ENCODE data around the gene TEKT1. TPM values are rescaled to one million over a fixed set of nuclear protein-coding genes. Genes with fewer than 3 reads are reported as not detected.

Gene TEKT1
- total and polyA plus RNA-seq, 2 experiments from 2014 or later: not detected

- H2AFZ ChIP-seq: no peak overlapping the region
- H3K4me2 ChIP-seq: no peak overlapping the region
- H3K4me1 Mint-ChIP-seq: no peaks in the 10 kb centered on the region
- ATAC-seq: no peak
- H3K27me3 ChIP-seq (ENCODE audit: insufficient read depth): no peaks in the 10 kb centered on the region
- H3K9me3 Mint-ChIP-seq: peaks cover 27% of the 10 kb centered on the region
- no peak overlapping the region for H3K27ac ChIP-seq (ENCODE audit: low read depth)
- H4K20me1 ChIP-seq (replicated peaks; ENCODE audit: insufficient read depth): no peaks in the 10 kb centered on the region
- H3K27me3 Mint-ChIP-seq (ENCODE audit: insufficient read depth, low read depth, poor library complexity): no peaks in the 10 kb centered on the region
- H3K36me3 Mint-ChIP-seq (ENCODE audit: low read depth): no peaks in the 10 kb centered on the region; the same call in 2 of the 3 replicates
- no peaks in the 10 kb centered on the region for H3K4me1 ChIP-seq (ENCODE audit: insufficient read depth)
- H3F3A ChIP-seq (replicated peaks; ENCODE audit: low read depth): no peaks in the 10 kb centered on the region
- H3K79me2 ChIP-seq (replicated peaks; ENCODE audit: insufficient read depth): no peaks in the 10 kb centered on the region
- H3K27ac Mint-ChIP-seq: no peak overlapping the region
- no peak for DNase-seq (ENCODE audit: low spot score)
- no peak overlapping the region for H3K4me3 ChIP-seq
- TF ChIP-seq NANOG (IDR thresholded peaks at IDR 0.05; ENCODE audit: borderline replicate concordance): no peak
- no peak for TF ChIP-seq ZNF462 (CRISPR knock-in tag; IDR thresholded peaks at IDR 0.05)
- TF ChIP-seq ETS1 (IDR thresholded peaks at IDR 0.05): no peak
- TF ChIP-seq REST (IDR thresholded peaks at IDR 0.05; ENCODE audit: unreplicated experiment): no peak
- no peaks in the 10 kb centered on the region for H3K36me3 ChIP-seq (ENCODE audit: insufficient read depth)
- H3K4me3 Mint-ChIP-seq: no peak overlapping the region
- no peaks in the 10 kb centered on the region for H3K9me2 ChIP-seq (ENCODE audit: insufficient read depth)
Measured at GRCh38 chr17:6812295-6812694, 19.2 kb downstream of the TEKT1 start.

Data from GM23338 (cell line).